Epithelial cell of proximal tubule (primary cell): ENCODE measurements around the gene OGG1. TPM values are rescaled to one million over a fixed set of nuclear protein-coding genes. Genes with fewer than 3 reads are reported as not detected.

Experiments used
- DNase-seq: peaks from one replicate; pipeline ENCODE4 v3.0.0-alpha.2; 2011; ENCODE audit warnings: low read depth
- H3K4me3 ChIP-seq: 2 replicates; pipeline ENCODE4 v1.5.1; 2011; ENCODE audit warnings: low read depth, mild to moderate bottlenecking, low read length
- CTCF ChIP-seq: conservative IDR thresholded peaks from 2 replicates; pipeline ENCODE4 v1.5.1; 2012; ENCODE audit warnings: low read depth, mild to moderate bottlenecking, low read length
- total RNA-seq: library from RNA; depleted of rRNA; stranded (reverse); fragments of >200 nt; gene quantifications from 2 replicates; pipeline ENCODE4 v1.2.3, GENCODE V29; 2015

Gene OGG1
- total RNA-seq, 1 donor from 2014 or later = 22.0 TPM

- TF ChIP-seq CTCF = no peak
- H3K4me3 ChIP-seq = no peak overlapping the region
- DNase-seq = no peak
Observed at GRCh38 chr3:9760779-9761505, 11.2 kb downstream of the OGG1 start.

GRCh38 chr3:9761919-9762318, 12.2 kb downstream of the OGG1 start:
- H3K4me3 ChIP-seq = no peak overlapping the region
- DNase-seq = no peak
- no peak for TF ChIP-seq CTCF

- H3K4me3 ChIP-seq = no peak overlapping the region
- TF ChIP-seq CTCF = no peak
- no peak for DNase-seq
Observed at GRCh38 chr3:9762871-9763270, 13.1 kb downstream of the OGG1 start.

GRCh38 chr3:9765865-9766264, 16.1 kb downstream of the OGG1 start:
- DNase-seq = no peak
- no peak for TF ChIP-seq CTCF
- H3K4me3 ChIP-seq = no peak overlapping the region

- DNase-seq = no peak
- no peak overlapping the region for H3K4me3 ChIP-seq
- no peak for TF ChIP-seq CTCF
Observed at GRCh38 chr3:9767418-9767817, 17.7 kb downstream of the OGG1 start.

GRCh38 chr3:9768141-9768775, 18.5 kb downstream of the OGG1 start:
- TF ChIP-seq CTCF = no peak
- DNase-seq = no peak
- H3K4me3 ChIP-seq = no peak overlapping the region

- DNase-seq = no peak
- TF ChIP-seq CTCF = no peak
- H3K4me3 ChIP-seq = peak overlapping the region; percentile 74
Observed at GRCh38 chr3:9769012-9769411, 19.3 kb downstream of the OGG1 start.
